A549 (cell line): ENCODE measurements around the gene CBY1.

Experiments
- EP300 ChIP-seq, 2 experiments: fragments of >200 bp; sonication (Bioruptor Twin); formaldehyde crosslinking; IDR thresholded peaks; 2 replicates in 1 of 2; 3 replicates in 1 of 2; pipeline ENCODE4 v1.6.1; 2016 to 2017
- POLR2A ChIP-seq: IDR thresholded peaks from 2 replicates; pipeline ENCODE4 v1.6.1; 2012; ENCODE audit warnings: mild to moderate bottlenecking, low read length
- TF ChIP-seq, protein P1 (sequence below): IDR thresholded peaks from 2 replicates; pipeline ENCODE4 v1.6.1; 2012; ENCODE audit warnings: low read depth, borderline replicate concordance
- TF ChIP-seq, protein P2 (sequence below): fragments of >200 bp; sonication (Bioruptor Twin); formaldehyde crosslinking; IDR thresholded peaks from 3 replicates; pipeline ENCODE4 v1.5.1; 2016

DNA sequence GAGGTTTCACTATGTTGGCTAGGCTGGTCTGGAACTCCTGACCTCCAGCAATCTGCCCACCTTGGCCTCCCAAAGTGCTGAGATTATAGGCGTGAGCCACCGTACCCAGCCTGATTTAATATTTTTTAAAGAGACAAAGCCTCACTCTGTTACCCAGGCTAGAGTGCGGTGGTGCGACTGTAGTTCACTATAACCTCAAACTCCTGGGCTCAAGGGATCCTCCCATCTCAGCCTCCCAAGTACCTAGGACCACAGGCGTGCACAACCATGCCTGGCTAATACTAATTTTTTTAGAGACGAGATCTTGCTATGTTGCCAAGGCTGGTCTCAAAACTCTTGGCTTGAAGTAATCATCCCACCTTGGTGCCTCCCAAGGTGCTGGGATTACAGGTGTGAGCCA is 62.8 kb downstream of the CBY1 start:
- TF ChIP-seq POLR2A (no peak), EP300 (IDR thresholded peaks at IDR 0.05) (no peak)
- TF ChIP-seq, protein P1, sequence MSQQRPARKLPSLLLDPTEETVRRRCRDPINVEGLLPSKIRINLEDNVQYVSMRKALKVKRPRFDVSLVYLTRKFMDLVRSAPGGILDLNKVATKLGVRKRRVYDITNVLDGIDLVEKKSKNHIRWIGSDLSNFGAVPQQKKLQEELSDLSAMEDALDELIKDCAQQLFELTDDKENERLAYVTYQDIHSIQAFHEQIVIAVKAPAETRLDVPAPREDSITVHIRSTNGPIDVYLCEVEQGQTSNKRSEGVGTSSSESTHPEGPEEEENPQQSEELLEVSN, result no peak
- TF ChIP-seq, protein P2, sequence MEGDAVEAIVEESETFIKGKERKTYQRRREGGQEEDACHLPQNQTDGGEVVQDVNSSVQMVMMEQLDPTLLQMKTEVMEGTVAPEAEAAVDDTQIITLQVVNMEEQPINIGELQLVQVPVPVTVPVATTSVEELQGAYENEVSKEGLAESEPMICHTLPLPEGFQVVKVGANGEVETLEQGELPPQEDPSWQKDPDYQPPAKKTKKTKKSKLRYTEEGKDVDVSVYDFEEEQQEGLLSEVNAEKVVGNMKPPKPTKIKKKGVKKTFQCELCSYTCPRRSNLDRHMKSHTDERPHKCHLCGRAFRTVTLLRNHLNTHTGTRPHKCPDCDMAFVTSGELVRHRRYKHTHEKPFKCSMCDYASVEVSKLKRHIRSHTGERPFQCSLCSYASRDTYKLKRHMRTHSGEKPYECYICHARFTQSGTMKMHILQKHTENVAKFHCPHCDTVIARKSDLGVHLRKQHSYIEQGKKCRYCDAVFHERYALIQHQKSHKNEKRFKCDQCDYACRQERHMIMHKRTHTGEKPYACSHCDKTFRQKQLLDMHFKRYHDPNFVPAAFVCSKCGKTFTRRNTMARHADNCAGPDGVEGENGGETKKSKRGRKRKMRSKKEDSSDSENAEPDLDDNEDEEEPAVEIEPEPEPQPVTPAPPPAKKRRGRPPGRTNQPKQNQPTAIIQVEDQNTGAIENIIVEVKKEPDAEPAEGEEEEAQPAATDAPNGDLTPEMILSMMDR, result no peak
